Measurements from ENCODE around the gene AOPEP.
"Not testable (repeated sequence)": the region's sequence is repeated elsewhere in the genome, so short reads cannot be mapped to it uniquely, and the experiment has no call there.

AOPEP gene

GRCh38 chr9:94870793-94871558 is 144.5 kb downstream of the AOPEP start:
- DNase-seq (ENCODE audit: low read depth) = peak; percentile 79

- DNase-seq (ENCODE audit: low read depth) = no peak
Observed at GRCh38 chr9:94872083-94872833, 145.8 kb downstream of the AOPEP start.

- DNase-seq (ENCODE audit: low read depth) = no peak
Observed at GRCh38 chr9:94872891-94873511, 146.5 kb downstream of the AOPEP start.

DNA sequence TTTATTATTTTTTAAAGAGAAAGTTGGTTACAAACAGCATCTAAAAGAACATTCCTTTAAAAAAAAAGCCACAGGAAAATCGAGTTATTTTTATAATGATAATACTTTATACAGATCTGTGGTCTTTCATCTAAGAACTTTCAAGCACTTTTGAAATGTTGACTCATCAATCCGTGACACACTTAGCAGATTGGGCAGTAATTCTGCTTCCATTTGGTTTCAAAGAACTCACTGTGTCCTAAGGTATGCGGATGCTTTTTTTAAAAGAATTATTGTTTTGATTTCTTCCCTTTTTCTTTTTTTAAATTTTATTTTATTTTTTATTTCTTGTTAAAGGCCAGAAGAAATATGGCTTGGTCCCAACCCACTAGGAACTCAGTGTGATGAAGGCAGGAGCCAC is 147.8 kb downstream of the AOPEP start:
- peak; percentile 92 for DNase-seq (ENCODE audit: low read depth)

DNA sequence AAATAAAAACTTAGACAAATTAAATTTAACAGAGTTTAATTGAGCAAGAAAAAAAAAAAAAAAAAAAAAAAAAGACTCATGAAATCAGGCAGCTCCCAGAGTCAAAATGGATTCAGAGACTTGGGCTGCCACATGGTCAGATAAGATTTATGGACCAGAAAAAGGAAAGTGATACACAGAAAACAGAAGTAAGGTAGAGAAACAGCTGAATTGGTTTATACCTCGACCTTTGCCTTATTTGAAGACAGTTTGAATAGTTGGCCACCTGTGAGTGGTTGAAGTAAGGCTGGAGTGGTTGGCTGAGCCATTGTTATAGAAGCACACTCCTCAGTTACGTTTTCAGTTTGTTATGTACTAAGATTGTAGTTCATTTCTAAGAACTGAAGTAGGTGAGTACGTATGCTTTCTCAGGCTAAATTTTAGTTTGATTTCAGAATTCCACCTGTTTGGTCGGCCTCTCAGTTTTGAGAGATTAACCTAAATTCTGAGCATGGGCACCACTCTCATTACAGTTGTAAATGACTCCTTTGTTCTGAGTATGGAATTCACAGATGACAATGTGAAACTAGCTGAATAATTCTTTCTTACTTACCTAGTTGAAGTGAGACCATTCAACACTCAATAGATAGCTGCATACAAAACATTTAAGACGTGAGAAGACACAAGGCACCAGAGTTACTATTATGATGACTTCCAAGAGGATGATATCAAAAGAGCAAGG is 149.0 kb downstream of the AOPEP start:
- no peak for DNase-seq (ENCODE audit: low read depth)

DNA sequence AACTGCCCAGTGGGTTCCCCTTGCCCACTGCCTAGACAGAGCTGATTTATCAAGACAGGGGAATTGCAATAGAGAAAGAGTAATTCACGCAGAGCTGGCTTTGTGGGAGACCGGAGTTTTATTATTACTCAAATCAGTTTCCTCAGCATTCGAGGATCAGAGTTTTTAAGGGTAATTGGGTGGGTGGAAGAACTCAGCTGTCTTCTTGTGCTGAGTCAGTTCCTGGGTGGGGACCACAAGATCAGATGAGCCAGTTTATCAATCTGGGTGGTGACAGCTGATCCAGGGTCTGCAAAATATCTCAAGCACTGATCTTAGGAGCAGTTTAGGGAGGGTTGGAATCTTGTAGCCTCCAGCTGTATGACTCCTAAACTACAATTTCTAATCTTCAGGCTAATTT is 152.3 kb downstream of the AOPEP start:
- DNase-seq (ENCODE audit: low read depth) = not testable (repeated sequence)

DNA sequence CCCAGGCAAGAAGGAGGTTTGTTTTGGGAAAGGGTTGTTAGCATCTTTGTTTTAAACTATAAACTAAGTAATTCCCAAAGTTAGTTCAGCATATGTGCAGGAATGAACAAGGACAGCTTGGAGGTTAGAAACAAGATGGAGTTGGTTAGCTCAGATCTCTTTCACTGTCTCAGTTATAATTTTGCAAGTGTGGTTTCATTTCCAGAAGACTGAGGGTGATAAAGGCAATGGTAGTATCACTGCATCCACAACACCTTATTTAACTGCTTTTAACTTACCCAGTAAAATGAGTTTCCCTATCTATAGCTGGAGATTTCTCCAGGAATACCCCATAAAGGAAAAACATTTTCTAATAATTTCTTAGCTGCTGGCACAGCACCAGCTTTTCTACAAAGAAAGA is 152.7 kb downstream of the AOPEP start:
- DNase-seq (ENCODE audit: low read depth) = no peak

DNA sequence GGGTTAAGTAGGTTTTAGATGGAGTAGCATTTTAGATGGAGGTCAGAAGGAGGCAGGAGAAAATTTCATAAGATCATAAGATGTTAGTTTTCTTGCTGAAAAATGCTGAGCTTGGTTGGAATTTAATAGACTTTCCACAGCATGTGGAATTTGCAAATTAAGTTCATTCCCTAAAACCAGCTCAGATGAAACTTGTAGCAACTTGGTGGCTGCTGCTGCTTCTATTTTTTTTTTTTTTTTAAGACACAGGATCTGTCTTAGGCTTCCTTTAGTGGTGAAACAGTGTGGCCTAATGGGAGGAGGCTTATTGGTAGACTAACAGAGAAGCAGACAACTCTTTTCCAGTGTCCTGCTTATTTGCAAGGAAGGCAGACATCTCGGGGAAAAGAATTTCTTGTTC is 154.5 kb downstream of the AOPEP start:
- no peak for DNase-seq (ENCODE audit: low read depth)

DNA sequence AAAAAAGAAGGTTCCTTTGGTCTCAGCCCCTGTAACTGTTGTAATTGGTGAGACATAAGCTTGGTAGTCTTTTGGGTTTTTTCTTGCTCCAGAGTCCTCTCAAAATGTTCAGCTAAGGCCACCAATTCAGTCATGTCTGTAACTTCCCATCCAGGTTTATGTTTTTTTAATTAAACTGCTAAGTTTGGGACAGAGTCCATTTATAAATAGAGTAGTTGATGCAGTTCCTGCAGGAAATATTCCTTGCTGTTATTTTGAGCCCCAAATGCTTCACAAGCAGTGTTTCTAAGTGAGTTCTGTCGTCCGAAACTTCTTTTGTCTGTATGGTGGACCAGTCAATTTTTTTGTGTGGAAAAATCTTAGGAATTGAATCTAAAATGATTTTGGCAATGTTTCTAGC is 155.0 kb downstream of the AOPEP start:
- DNase-seq (ENCODE audit: low read depth) = no peak

- DNase-seq (ENCODE audit: low read depth) = no peak
Observed at GRCh38 chr9:94881940-94882339, 155.4 kb downstream of the AOPEP start.

GRCh38 chr9:94882966-94883641 is 156.6 kb downstream of the AOPEP start:
- no peak for DNase-seq (ENCODE audit: low read depth)

- no peak for DNase-seq (ENCODE audit: low read depth)
Observed at GRCh38 chr9:94885854-94886447, 159.5 kb downstream of the AOPEP start.

GRCh38 chr9:94887721-94888120 is 161.2 kb downstream of the AOPEP start:
- DNase-seq (ENCODE audit: low read depth) = no peak

DNA sequence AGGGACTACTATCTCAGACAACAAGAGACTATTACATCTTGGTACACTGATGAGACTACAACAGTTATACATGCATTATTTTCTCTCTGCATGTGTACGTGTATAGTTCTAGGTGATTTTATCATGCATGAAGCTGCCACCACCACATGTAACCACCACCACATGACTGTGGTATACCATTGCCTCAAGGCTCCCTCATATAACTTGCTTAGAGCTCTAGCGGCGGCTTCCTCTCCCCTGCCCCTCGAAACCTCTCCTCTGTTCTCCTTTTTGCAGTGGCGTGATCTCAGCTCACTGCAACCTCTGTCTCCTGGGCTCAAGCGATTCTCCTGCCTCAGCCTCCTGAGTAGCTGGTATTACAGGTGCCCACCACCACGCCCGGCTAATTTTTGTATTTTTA is 162.3 kb downstream of the AOPEP start:
- no peak for DNase-seq (ENCODE audit: low read depth)

DNA sequence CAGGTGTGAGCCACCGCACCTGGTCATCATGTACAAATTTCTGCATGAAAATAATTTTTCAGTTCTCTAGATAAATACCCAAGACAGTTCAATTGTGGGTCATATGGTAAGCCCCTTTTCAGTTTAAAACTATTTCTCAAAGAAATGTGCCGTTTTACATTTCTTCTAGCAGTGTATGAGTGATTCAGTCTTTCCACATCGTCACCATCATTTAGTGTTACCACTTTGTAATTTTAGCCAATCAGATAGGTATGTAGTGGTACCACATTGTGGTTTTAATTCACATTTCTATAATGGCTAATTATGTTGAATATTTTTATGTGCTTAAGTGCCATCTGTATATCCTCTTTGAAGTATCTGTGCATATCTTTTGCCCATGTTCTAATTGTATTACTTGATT is 163.1 kb downstream of the AOPEP start:
- no peak for DNase-seq (ENCODE audit: low read depth)

DNA sequence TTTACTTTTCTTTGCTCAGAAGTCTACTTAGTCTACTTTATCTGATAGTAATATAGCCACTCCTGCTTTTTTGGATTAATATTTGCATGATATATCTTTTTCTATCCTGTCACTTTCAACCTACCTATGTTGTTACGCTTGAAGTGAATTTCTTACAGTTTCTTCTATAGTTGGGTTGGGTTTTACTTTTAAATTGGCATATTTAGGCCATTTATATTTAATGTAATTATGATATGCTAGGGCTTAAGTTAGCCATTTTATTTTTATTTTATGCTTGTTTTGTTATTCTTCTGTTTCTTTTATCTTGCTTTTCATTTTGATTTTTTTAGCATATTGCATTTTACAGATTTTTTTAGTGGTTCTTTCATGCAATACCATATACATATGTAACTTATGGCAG is 164.7 kb downstream of the AOPEP start:
- DNase-seq (ENCODE audit: low read depth) = no peak

GRCh38 chr9:94892675-94893074 is 166.2 kb downstream of the AOPEP start:
- DNase-seq (ENCODE audit: low read depth) = no peak

DNA sequence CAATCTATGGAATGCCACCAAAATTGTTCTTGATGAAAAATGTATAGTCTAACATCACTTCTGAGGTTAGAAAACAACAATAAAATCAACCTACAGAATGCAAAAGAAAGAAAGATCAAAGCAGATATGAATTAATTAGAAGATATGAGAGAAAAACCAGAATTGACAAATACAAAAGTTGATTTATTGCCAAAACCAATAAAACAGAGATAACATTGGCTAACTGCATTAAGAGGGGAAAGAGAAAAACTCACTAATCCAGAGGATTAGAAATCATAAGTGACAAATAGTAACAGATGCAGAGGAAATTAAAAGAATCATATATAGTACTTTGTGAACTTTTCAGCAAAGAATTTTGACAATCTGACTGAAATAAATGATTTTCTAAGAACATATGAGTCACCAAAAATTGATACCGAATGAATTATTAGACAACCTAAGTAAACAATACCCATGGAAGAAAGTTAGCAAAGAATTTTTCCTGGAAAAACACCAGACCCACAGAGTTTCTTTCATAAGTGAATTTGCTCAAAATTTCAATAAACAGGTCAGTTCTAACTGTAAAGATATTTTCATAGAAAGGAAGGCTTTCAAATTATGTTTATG is 167.7 kb downstream of the AOPEP start:
- DNase-seq (ENCODE audit: low read depth) = peak; percentile 51

DNA sequence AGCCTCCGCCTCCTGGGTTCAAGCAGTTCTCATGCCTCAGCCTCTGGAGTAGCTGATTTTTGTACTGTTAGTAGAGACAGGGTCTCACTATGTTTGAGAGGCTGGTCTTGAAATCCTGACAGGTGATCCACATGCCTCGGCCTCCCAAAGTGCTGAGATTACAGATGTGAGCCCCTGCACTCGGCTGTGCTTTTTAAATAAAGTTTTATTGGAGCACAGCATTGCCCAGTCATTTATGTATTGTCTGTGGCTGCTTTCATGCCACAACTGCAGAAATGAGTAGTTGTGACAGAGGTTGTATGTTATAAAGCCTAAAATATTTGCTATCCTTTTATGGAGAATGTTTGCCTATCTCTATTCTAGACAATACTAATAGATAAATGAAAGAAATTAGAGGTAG is 169.2 kb downstream of the AOPEP start:
- DNase-seq (ENCODE audit: low read depth) = no peak

- DNase-seq (ENCODE audit: low read depth) = no peak
Observed at GRCh38 chr9:94896512-94896911, 170.0 kb downstream of the AOPEP start.

Measured in iris pigment epithelial cell (primary cell).